Thyroid gland (tissue), 4 donors: ENCODE measurements around the gene PXDN. TPM values are rescaled to one million over a fixed set of nuclear protein-coding genes. Genes with fewer than 3 reads are reported as not detected.

Experiments
- DNase-seq, 2 donors: peaks; one replicate each; pipeline ENCODE4 v3.0.0-alpha.2; 2019
- H3K27ac ChIP-seq, 3 donors: fragments of 200-600 bp; sonication (generic); 1 replicate in 2 of 3; 2 replicates in 1 of 3; pipeline ENCODE4 v1.5.1; 2016 to 2019; ENCODE audit warnings: mild to moderate bottlenecking in 1 of 3, moderate library complexity in 1 of 3
- H3K27me3 ChIP-seq: fragments of 200-600 bp; sonication (generic); one replicate; pipeline ENCODE4 v1.5.1; 2019
- H3K36me3 ChIP-seq, 2 donors: fragments of 200-600 bp; sonication (generic); one replicate each; pipeline ENCODE4 v1.5.1; 2016 to 2019
- H3K4me1 ChIP-seq, 2 donors: fragments of 200-600 bp; sonication (generic); one replicate each; pipeline ENCODE4 v1.5.1; 2017 to 2019
- H3K4me3 ChIP-seq, 3 donors: fragments of 200-600 bp; sonication (generic); replicated peaks in 1 of 3; 1 replicate in 2 of 3; 2 replicates in 1 of 3; pipeline ENCODE4 v1.5.1; 2016; ENCODE audit warnings: mild to moderate bottlenecking in 1 of 3
- H3K9me3 ChIP-seq: fragments of 200-600 bp; sonication (generic); one replicate; pipeline ENCODE4 v1.5.1; 2017
- CTCF ChIP-seq, 6 experiments: fragments of 200-600 bp in 3 of 6; fragments of 450-650 bp in 3 of 6; sonication (generic) in 3 of 6; IDR thresholded peaks; one replicate each; pipeline ENCODE4 v1.5.1; 2016 to 2019; ENCODE audit warnings: antibody characterized with exemption in 6 of 6, mild to moderate bottlenecking in 2 of 6, inconsistent platforms in 1 of 6, moderate library complexity in 1 of 6
- POLR2A ChIP-seq, 2 donors: fragments of 450-650 bp; IDR thresholded peaks; one replicate each; pipeline ENCODE4 v1.6.1; 2017; ENCODE audit warnings: antibody characterized with exemption in 2 of 2, mild to moderate bottlenecking in 2 of 2, moderate library complexity in 1 of 2
- WGBS, 2 donors: methylation state at CpG; one replicate each; pipeline ENCODE4 v1.1.5; 2017; 5-methylcytosine and 5-hydroxymethylcytosine counted together
- intact Hi-C: fragments of 100-400 bp; cut with DNase I; formaldehyde crosslinking; loops from one replicate; pipeline ENCODE4 v1.15.1; 2023
- total RNA-seq, 4 donors: library from RNA; depleted of rRNA; stranded (reverse); fragments of >200 nt; gene quantifications; one replicate each; pipeline ENCODE4 v1.2.3, GENCODE V29; 2016

PXDN gene
- total RNA-seq, 4 donors from 2014 or later: 6.9 to 17.3 (median 13.6) TPM

- Histone ChIP-seq H3K36me3 (peaks cover 0 to 9% of the 10 kb centered on the region in 2 donors), H3K4me3 (no peak overlapping the region)
These were observed 98.4 kb downstream of the PXDN start for GRCh38 chr2:1645761-1646476.

GRCh38 chr2:1644427-1644826, 99.9 kb downstream of the PXDN start:
- TF ChIP-seq CTCF (IDR thresholded peaks at IDR 0.05) (no peak), POLR2A (IDR thresholded peaks at IDR 0.05) (no peak)
- Histone ChIP-seq H3K4me3 (no peak overlapping the region), H3K27ac (no peak overlapping the region), H3K27me3 (no peaks in the 10 kb centered on the region), H3K4me1 (peaks cover 0 to 8% of the 10 kb centered on the region in 2 donors), H3K36me3 (peaks cover 0 to 9% of the 10 kb centered on the region in 2 donors), H3K9me3 (no peaks in the 10 kb centered on the region)
- 93 to 94% methylated on average over 14 of the region's 14 CpGs for WGBS, 2 donors
- DNase-seq: no peak
- intact Hi-C loops: no loop called here

More at GRCh38 chr2:1645761-1646476, 98.4 kb downstream of the PXDN start:
- peaks cover 0 to 8% of the 10 kb centered on the region in 2 donors for H3K4me1 ChIP-seq
- no peaks in the 10 kb centered on the region for H3K9me3 ChIP-seq
- H3K27me3 ChIP-seq: no peaks in the 10 kb centered on the region
- intact Hi-C loops: no loop called here
- 79 to 87% methylated on average over 10 to 18 of the region's 19 CpGs for WGBS, 2 donors
- TF ChIP-seq CTCF (IDR thresholded peaks at IDR 0.05): no peak
- no peak for TF ChIP-seq POLR2A (IDR thresholded peaks at IDR 0.05)
- no peak overlapping the region for H3K27ac ChIP-seq
- DNase-seq: peak in 1 of 2 donors; percentile 14

GRCh38 chr2:1642993-1643619, 101.2 kb downstream of the PXDN start:
- Histone ChIP-seq H3K27ac (no peak overlapping the region), H3K27me3 (no peaks in the 10 kb centered on the region), H3K4me3 (no peak overlapping the region), H3K36me3 (peaks cover 0 to 9% of the 10 kb centered on the region in 2 donors), H3K4me1 (peaks cover 0 to 8% of the 10 kb centered on the region in 2 donors), H3K9me3 (no peaks in the 10 kb centered on the region)
- intact Hi-C loops: no loop called here
- DNase-seq: no peak
- TF ChIP-seq POLR2A (IDR thresholded peaks at IDR 0.05): no peak
- no peak for TF ChIP-seq CTCF (IDR thresholded peaks at IDR 0.05)
- 96 to 97% methylated on average over 19 of the region's 19 CpGs for WGBS, 2 donors

- intact Hi-C loops: no loop called here
- WGBS, 2 donors: 94 to 95% methylated on average over 15 of the region's 15 CpGs
- peaks cover 0 to 9% of the 10 kb centered on the region in 2 donors for H3K36me3 ChIP-seq
- TF ChIP-seq CTCF (IDR thresholded peaks at IDR 0.05) (no peak), POLR2A (IDR thresholded peaks at IDR 0.05) (no peak)
- DNase-seq: no peak
- H3K9me3 ChIP-seq: no peaks in the 10 kb centered on the region
- peaks cover 0 to 8% of the 10 kb centered on the region in 2 donors for H3K4me1 ChIP-seq
- H3K4me3 ChIP-seq: no peak overlapping the region
- H3K27ac ChIP-seq: no peak overlapping the region
- no peaks in the 10 kb centered on the region for H3K27me3 ChIP-seq
These were observed 102.1 kb downstream of the PXDN start for GRCh38 chr2:1642066-1642861.
